ENCODE data around the gene IER2.
A peak's percentile ranks its signal among the peaks of the same experiment; 100 is the strongest.

GRCh38 chr19:13154911-13155471 is 4.8 kb downstream of the IER2 start:
- TF ChIP-seq, protein P1, sequence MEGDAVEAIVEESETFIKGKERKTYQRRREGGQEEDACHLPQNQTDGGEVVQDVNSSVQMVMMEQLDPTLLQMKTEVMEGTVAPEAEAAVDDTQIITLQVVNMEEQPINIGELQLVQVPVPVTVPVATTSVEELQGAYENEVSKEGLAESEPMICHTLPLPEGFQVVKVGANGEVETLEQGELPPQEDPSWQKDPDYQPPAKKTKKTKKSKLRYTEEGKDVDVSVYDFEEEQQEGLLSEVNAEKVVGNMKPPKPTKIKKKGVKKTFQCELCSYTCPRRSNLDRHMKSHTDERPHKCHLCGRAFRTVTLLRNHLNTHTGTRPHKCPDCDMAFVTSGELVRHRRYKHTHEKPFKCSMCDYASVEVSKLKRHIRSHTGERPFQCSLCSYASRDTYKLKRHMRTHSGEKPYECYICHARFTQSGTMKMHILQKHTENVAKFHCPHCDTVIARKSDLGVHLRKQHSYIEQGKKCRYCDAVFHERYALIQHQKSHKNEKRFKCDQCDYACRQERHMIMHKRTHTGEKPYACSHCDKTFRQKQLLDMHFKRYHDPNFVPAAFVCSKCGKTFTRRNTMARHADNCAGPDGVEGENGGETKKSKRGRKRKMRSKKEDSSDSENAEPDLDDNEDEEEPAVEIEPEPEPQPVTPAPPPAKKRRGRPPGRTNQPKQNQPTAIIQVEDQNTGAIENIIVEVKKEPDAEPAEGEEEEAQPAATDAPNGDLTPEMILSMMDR (conservative IDR thresholded peaks at IDR 0.05; ENCODE audit: low read length) = peak; percentile 75
- no peak for TF ChIP-seq EZH2phosphoT487 (IDR thresholded peaks at IDR 0.05; ENCODE audit: borderline replicate concordance, low read depth, low read length)
